Mesendoderm (in vitro differentiated cells): ENCODE measurements around the gene VWC2L.

Experiments used
- DNase-seq: peaks from one replicate; pipeline ENCODE4 v3.0.0; 2013
- H2AK5ac ChIP-seq: 2 replicates; pipeline ENCODE4 v1.6.1; 2013; ENCODE audit warnings: low read length, inconsistent platforms
- H2BK120ac ChIP-seq: 2 replicates; pipeline ENCODE4 v1.6.1; 2013; ENCODE audit warnings: low read depth, mild to moderate bottlenecking, low read length, moderate library complexity, mixed read lengths
- H2BK15ac ChIP-seq: replicated peaks from 2 replicates; pipeline ENCODE4 v1.6.1; 2013; ENCODE audit warnings: low read depth, mild to moderate bottlenecking, moderate library complexity
- H2BK5ac ChIP-seq: 2 replicates; pipeline ENCODE4 v1.6.1; 2013; ENCODE audit warnings: low read length, inconsistent platforms
- H3K18ac ChIP-seq: 2 replicates; pipeline ENCODE4 v1.6.1; 2013; ENCODE audit warnings: mild to moderate bottlenecking, low read length, mixed read lengths
- H3K23ac ChIP-seq: one replicate; pipeline ENCODE4 v1.6.1; 2013; ENCODE audit warnings: low read length
- H3K27ac ChIP-seq: 2 replicates; pipeline ENCODE4 v1.5.1; 2013; ENCODE audit warnings: low read depth, mild to moderate bottlenecking, inconsistent platforms, low read length, moderate library complexity
- H3K27me3 ChIP-seq: 2 replicates; pipeline ENCODE4 v1.6.1; 2013; ENCODE audit warnings: low read length, control low read depth, mild to moderate bottlenecking, inconsistent platforms; ENCODE audit not compliant: insufficient read depth, poor library complexity
- H3K36me3 ChIP-seq: 2 replicates; pipeline ENCODE4 v1.6.1; 2013; ENCODE audit warnings: low read length, inconsistent platforms; ENCODE audit not compliant: control insufficient read depth, insufficient read depth
- H3K4ac ChIP-seq: one replicate; pipeline ENCODE4 v1.6.1; 2013; ENCODE audit warnings: low read depth, mild to moderate bottlenecking, low read length, moderate library complexity
- H3K4me1 ChIP-seq: 2 replicates; pipeline ENCODE4 v1.6.1; 2013; ENCODE audit warnings: low read depth, low read length, inconsistent platforms; ENCODE audit not compliant: control insufficient read depth
- H3K4me2 ChIP-seq: 2 replicates; pipeline ENCODE4 v1.6.1; 2013; ENCODE audit warnings: low read length
- H3K4me3 ChIP-seq: 2 replicates; pipeline ENCODE4 v1.5.1; 2013; ENCODE audit warnings: mild to moderate bottlenecking, low read length
- H3K56ac ChIP-seq: one replicate; pipeline ENCODE4 v1.6.1; 2013; ENCODE audit warnings: low read length
- H3K79me1 ChIP-seq: 2 replicates; pipeline ENCODE4 v1.6.1; 2013; ENCODE audit warnings: low read length, inconsistent platforms
- H3K79me2 ChIP-seq: 2 replicates; pipeline ENCODE4 v1.6.1; 2013; ENCODE audit warnings: mild to moderate bottlenecking, low read length; ENCODE audit not compliant: control insufficient read depth, insufficient read depth
- H3K9ac ChIP-seq: 2 replicates; pipeline ENCODE4 v1.6.1; 2013; ENCODE audit warnings: low read length, inconsistent platforms
- H4K5ac ChIP-seq: one replicate; pipeline ENCODE4 v1.6.1; 2013; ENCODE audit warnings: low read length
- H4K8ac ChIP-seq: one replicate; pipeline ENCODE4 v1.6.1; 2013; ENCODE audit warnings: low read depth, mild to moderate bottlenecking, control low read depth, low read length, moderate library complexity
- WGBS: extraction: QIAGEN DNeasy Blood & Tissue Kit; methylation state at CpG from one replicate; pipeline ENCODE4 v1.1.7; 2013; ENCODE audit warnings: low lambda C conversion rate, missing lambda C conversion rate; ENCODE audit not compliant: insufficient coverage; ENCODE audit errors: extremely low coverage; 5-methylcytosine and 5-hydroxymethylcytosine counted together

The VWC2L gene

DNA sequence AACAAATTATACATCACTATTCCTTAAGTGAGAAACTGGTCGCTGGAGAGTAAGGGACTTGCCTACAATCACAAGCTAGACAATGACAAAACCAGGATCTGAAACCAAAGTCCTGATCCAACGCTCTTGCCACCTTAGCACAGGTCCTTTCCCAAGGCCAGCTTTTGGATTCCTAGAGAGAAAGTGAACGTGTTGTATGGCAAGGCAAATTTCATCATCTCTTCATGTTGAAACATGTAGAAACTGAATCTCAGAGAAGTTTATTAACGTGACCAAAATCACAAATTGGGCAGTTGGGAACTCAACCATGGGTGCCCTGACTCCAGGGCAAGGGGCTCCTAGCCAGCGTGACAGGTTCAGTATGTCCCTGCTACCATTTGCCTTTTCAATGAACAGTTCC is 118.2 kb downstream of the VWC2L start:
- WGBS: no CpG with 5 or more reads among the region's 5 CpGs
- Histone ChIP-seq H3K4me2 (no peak overlapping the region), H3K4me1 (no peaks in the 10 kb centered on the region), H3K27ac (no peak overlapping the region), H3K27me3 (no peaks in the 10 kb centered on the region), H3K23ac (no peak overlapping the region), H2AK5ac (no peak overlapping the region), H3K79me2 (no peaks in the 10 kb centered on the region), H3K56ac (no peak overlapping the region), H3K79me1 (no peaks in the 10 kb centered on the region), H4K5ac (no peak overlapping the region), H3K18ac (no peak overlapping the region), H2BK5ac (no peak overlapping the region), H3K9ac (no peak overlapping the region), H3K4me3 (no peak overlapping the region), H2BK120ac (no peak overlapping the region), H3K4ac (peak overlapping the region; percentile 68), H3K36me3 (no peaks in the 10 kb centered on the region), H4K8ac (no peak overlapping the region), H2BK15ac (no peak overlapping the region)
- DNase-seq: no peak

DNA sequence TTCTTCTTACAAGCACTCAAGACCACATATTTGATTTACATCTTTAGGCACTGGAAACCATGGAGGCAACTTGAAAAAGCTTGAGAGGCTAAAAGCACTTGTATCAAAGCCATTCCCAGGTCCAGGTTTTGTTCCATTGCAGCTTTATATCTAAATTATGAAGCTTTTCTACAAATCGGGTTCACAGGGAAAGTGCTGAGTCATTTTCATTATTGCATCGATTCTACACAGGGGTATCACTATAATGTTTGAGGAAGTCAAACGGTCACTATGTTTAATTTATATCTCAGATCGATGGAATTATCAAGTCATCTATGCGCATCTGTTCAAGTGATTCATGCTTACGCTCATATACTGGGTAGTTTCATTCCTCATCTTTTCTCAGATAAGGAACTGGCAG is 118.7 kb downstream of the VWC2L start:
- H3K27me3 ChIP-seq: no peaks in the 10 kb centered on the region
- H3K79me2 ChIP-seq: no peaks in the 10 kb centered on the region
- H3K27ac ChIP-seq: no peak overlapping the region
- H2AK5ac ChIP-seq: no peak overlapping the region
- no peak overlapping the region for H4K8ac ChIP-seq
- no peak overlapping the region for H4K5ac ChIP-seq
- no peak overlapping the region for H3K4me3 ChIP-seq
- H2BK120ac ChIP-seq: no peak overlapping the region
- H2BK15ac ChIP-seq: no peak overlapping the region
- H3K23ac ChIP-seq: no peak overlapping the region
- WGBS: no CpG with 5 or more reads among the region's 6 CpGs
- no peak overlapping the region for H3K4ac ChIP-seq
- no peak overlapping the region for H3K4me2 ChIP-seq
- no peaks in the 10 kb centered on the region for H3K36me3 ChIP-seq
- H3K4me1 ChIP-seq: no peaks in the 10 kb centered on the region
- no peak overlapping the region for H2BK5ac ChIP-seq
- no peak for DNase-seq
- H3K56ac ChIP-seq: no peak overlapping the region
- H3K79me1 ChIP-seq: no peaks in the 10 kb centered on the region
- H3K9ac ChIP-seq: no peak overlapping the region
- H3K18ac ChIP-seq: no peak overlapping the region

DNA sequence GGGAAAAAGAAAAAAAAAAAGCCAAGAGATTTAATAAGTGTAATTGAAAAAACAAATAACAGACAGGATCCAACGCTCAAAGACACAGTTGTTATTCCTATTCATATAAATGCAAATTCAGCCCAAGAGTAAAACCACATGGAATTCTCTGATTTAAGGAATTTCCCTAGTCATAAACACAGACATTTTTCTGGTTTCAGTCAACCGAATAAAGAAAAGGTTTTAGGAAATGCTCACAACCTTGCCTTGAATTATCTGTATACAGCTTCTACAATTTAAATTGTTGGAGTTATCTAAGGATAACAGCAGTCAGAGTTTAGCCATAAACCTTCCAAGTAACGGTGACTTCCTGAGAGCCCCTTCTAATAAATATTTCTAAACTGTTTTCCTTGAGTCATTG is 122.7 kb downstream of the VWC2L start:
- no peaks in the 10 kb centered on the region for H3K79me1 ChIP-seq
- H3K36me3 ChIP-seq: no peaks in the 10 kb centered on the region
- H2AK5ac ChIP-seq: no peak overlapping the region
- no peak for DNase-seq
- no peak overlapping the region for H4K5ac ChIP-seq
- H3K27me3 ChIP-seq: no peaks in the 10 kb centered on the region
- H3K56ac ChIP-seq: no peak overlapping the region
- no peak overlapping the region for H4K8ac ChIP-seq
- no peak overlapping the region for H3K23ac ChIP-seq
- H3K4ac ChIP-seq: no peak overlapping the region
- no peaks in the 10 kb centered on the region for H3K79me2 ChIP-seq
- H3K4me2 ChIP-seq: no peak overlapping the region
- H2BK15ac ChIP-seq: no peak overlapping the region
- WGBS: no CpG with 5 or more reads among the region's 3 CpGs
- no peak overlapping the region for H2BK120ac ChIP-seq
- H3K18ac ChIP-seq: no peak overlapping the region
- no peaks in the 10 kb centered on the region for H3K4me1 ChIP-seq
- no peak overlapping the region for H3K27ac ChIP-seq
- H3K9ac ChIP-seq: no peak overlapping the region
- no peak overlapping the region for H3K4me3 ChIP-seq
- no peak overlapping the region for H2BK5ac ChIP-seq

- Histone ChIP-seq H4K5ac (no peak overlapping the region), H3K56ac (no peak overlapping the region), H3K4me3 (no peak overlapping the region), H3K9ac (no peak overlapping the region), H2BK15ac (no peak overlapping the region), H3K4ac (no peak overlapping the region), H3K23ac (no peak overlapping the region), H3K18ac (no peak overlapping the region), H3K79me2 (no peaks in the 10 kb centered on the region), H3K79me1 (no peaks in the 10 kb centered on the region), H3K36me3 (no peaks in the 10 kb centered on the region), H2AK5ac (no peak overlapping the region), H2BK120ac (no peak overlapping the region), H2BK5ac (no peak overlapping the region), H3K4me2 (no peak overlapping the region), H3K4me1 (peaks cover 2% of the 10 kb centered on the region), H3K27me3 (no peaks in the 10 kb centered on the region), H4K8ac (no peak overlapping the region), H3K27ac (no peak overlapping the region)
- WGBS: 100% methylated on average over 1 of the region's 3 CpGs
- peak; percentile 18 for DNase-seq
These were observed 125.8 kb downstream of the VWC2L start for GRCh38 chr2:214536625-214537024.

DNA sequence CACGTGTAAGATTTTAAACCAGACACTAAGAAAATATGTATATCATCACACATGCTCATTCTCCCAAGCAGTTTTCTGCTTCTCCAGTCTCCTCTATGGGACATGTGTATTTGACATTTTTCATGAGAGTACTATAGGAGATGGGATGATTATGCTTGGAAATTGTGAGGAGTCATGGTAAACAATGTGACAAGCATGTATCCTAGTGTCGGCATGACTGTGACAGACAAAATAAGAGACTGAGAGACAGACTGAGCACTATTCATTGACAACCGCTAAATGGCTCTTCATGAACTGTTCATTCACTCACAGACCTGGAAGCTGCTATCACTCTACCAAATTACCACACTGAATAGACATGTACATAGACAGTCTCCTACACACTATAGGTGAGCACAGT is 127.1 kb downstream of the VWC2L start:
- peaks cover 5% of the 10 kb centered on the region for H3K4me1 ChIP-seq
- H2AK5ac ChIP-seq: no peak overlapping the region
- no CpG with 5 or more reads among the region's 3 CpGs for WGBS
- H3K9ac ChIP-seq: no peak overlapping the region
- H3K27me3 ChIP-seq: no peaks in the 10 kb centered on the region
- no peak overlapping the region for H2BK5ac ChIP-seq
- no peak overlapping the region for H4K8ac ChIP-seq
- no peak overlapping the region for H2BK120ac ChIP-seq
- no peak overlapping the region for H3K18ac ChIP-seq
- H3K4me3 ChIP-seq: no peak overlapping the region
- H3K79me2 ChIP-seq: no peaks in the 10 kb centered on the region
- H4K5ac ChIP-seq: no peak overlapping the region
- H3K4me2 ChIP-seq: no peak overlapping the region
- no peaks in the 10 kb centered on the region for H3K36me3 ChIP-seq
- H3K4ac ChIP-seq: no peak overlapping the region
- H2BK15ac ChIP-seq: no peak overlapping the region
- H3K56ac ChIP-seq: no peak overlapping the region
- DNase-seq: no peak
- H3K79me1 ChIP-seq: no peaks in the 10 kb centered on the region
- no peak overlapping the region for H3K23ac ChIP-seq
- no peak overlapping the region for H3K27ac ChIP-seq

DNA sequence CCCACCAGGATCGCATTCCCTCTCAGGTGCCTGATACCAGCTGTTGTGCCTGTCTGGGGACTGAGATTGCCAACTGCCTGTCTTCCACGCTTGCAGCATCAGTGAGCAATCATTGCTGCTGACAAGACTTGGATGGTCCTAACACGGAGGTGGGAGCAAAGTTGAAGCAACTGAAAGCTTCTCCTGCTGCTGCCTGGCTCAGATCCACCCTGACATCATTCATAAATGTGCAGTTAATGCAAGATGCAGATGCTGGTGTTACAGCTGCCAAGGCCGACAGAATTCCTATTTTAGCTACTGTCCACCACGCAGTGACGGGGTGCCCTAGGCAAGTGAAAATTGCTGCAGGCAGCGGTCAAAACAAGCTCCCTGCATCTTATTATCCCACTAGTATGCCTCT is 131.4 kb downstream of the VWC2L start:
- Histone ChIP-seq H3K9ac (no peak overlapping the region), H2BK5ac (no peak overlapping the region), H2BK15ac (no peak overlapping the region), H3K4me3 (no peak overlapping the region), H3K27me3 (no peaks in the 10 kb centered on the region), H3K4me2 (no peak overlapping the region), H3K23ac (no peak overlapping the region), H3K56ac (no peak overlapping the region), H2BK120ac (no peak overlapping the region), H3K27ac (no peak overlapping the region), H3K4me1 (peaks cover 10% of the 10 kb centered on the region), H4K5ac (no peak overlapping the region), H4K8ac (no peak overlapping the region), H3K18ac (no peak overlapping the region), H3K79me2 (no peaks in the 10 kb centered on the region), H3K36me3 (no peaks in the 10 kb centered on the region), H3K79me1 (no peaks in the 10 kb centered on the region), H2AK5ac (no peak overlapping the region), H3K4ac (no peak overlapping the region)
- WGBS: no CpG with 5 or more reads among the region's 7 CpGs
- DNase-seq: no peak
